ENCODE measurements around the gene GRAMD1B.

- TF ChIP-seq, protein P1, sequence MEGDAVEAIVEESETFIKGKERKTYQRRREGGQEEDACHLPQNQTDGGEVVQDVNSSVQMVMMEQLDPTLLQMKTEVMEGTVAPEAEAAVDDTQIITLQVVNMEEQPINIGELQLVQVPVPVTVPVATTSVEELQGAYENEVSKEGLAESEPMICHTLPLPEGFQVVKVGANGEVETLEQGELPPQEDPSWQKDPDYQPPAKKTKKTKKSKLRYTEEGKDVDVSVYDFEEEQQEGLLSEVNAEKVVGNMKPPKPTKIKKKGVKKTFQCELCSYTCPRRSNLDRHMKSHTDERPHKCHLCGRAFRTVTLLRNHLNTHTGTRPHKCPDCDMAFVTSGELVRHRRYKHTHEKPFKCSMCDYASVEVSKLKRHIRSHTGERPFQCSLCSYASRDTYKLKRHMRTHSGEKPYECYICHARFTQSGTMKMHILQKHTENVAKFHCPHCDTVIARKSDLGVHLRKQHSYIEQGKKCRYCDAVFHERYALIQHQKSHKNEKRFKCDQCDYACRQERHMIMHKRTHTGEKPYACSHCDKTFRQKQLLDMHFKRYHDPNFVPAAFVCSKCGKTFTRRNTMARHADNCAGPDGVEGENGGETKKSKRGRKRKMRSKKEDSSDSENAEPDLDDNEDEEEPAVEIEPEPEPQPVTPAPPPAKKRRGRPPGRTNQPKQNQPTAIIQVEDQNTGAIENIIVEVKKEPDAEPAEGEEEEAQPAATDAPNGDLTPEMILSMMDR (IDR thresholded peaks at IDR 0.05) = no peak
- no peak for TF ChIP-seq POLR2A (IDR thresholded peaks at IDR 0.05)
Measured at GRCh38 chr11:123382555-123383074, 47.5 kb upstream of the GRAMD1B start.

All from esophagus squamous epithelium (tissue), 4 donors.